Activated CD8-positive, alpha-beta T cell treated with anti-CD3 and anti-CD28 coated beads for 36 hours (primary cell): ENCODE data around the gene EEF1A2. TPM values are rescaled to one million over a fixed set of nuclear protein-coding genes. Genes with fewer than 3 reads are reported as not detected.

Experiments
- ATAC-seq: fragments of 200-7000 bp; cut with Tn5 transposase; one replicate; pipeline ENCODE4 v1.10.0; 2021; ENCODE audit warnings: mild to moderate bottlenecking, moderate library complexity
- CTCF ChIA-PET: fragments of 350-600 bp; sonication (Branson Sonifier 250); formaldehyde crosslinking; loops from one replicate; lab custom pipeline; 2021; ENCODE audit warnings: antibody characterized with exemption; lab: Charles Lee
- POLR2A ChIA-PET: fragments of 350-600 bp; sonication (Branson Sonifier 250); formaldehyde crosslinking; loops from one replicate; lab custom pipeline; 2021; ENCODE audit warnings: antibody characterized with exemption; lab: Charles Lee
- DNase-seq: peaks from one replicate; pipeline ENCODE4 v3.0.0-alpha.2; 2020
- H3K27ac Mint-ChIP-seq: one replicate; pipeline ENCODE4 v1.8.0; 2021; ENCODE audit warnings: mild to moderate bottlenecking, mixed read lengths
- H3K27me3 Mint-ChIP-seq: one replicate; pipeline ENCODE4 v1.8.0; 2021; ENCODE audit warnings: mixed read lengths
- H3K36me3 Mint-ChIP-seq: one replicate; pipeline ENCODE4 v1.8.0; 2021; ENCODE audit warnings: low read depth, mixed read lengths
- H3K4me1 Mint-ChIP-seq: one replicate; pipeline ENCODE4 v1.8.0; 2021; ENCODE audit warnings: low read depth, mixed read lengths
- H3K4me3 Mint-ChIP-seq: one replicate; pipeline ENCODE4 v1.8.0; 2021; ENCODE audit warnings: mild to moderate bottlenecking, moderate library complexity, mixed read lengths
- H3K9me3 Mint-ChIP-seq: one replicate; pipeline ENCODE4 v1.8.0; 2021; ENCODE audit warnings: mixed read lengths
- CTCF ChIP-seq: fragments of 200-600 bp; IDR thresholded peaks from one replicate; pipeline ENCODE4 v1.8.0; 2022; ENCODE audit warnings: antibody characterized with exemption, mild to moderate bottlenecking
- intact Hi-C: fragments of 100-400 bp; cut with micrococcal nuclease; formaldehyde crosslinking; loops from one replicate; pipeline ENCODE4 v1.10.0; 2022
- total RNA-seq, 2 experiments: library from RNA; stranded (reverse); gene quantifications; one replicate each; pipeline ENCODE4 v1.2.3, GENCODE V29; 2021

The EEF1A2 gene
- total RNA-seq, 2 experiments from 2014 or later: 1.4 to 2.2 TPM

- Mint-ChIP-seq H3K36me3 (no peaks in the 10 kb centered on the region), H3K4me1 (peaks cover 17% of the 10 kb centered on the region), H3K27ac (no peak overlapping the region), H3K9me3 (no peaks in the 10 kb centered on the region), H3K27me3 (no peaks in the 10 kb centered on the region), H3K4me3 (no peak overlapping the region)
- ChIA-PET CTCF (no interaction called here), POLR2A (interaction anchor here (4.9 kb wide), 1 partner anchor 12 kb away, joined by 48 read pairs; no protein-coding TSS in a partner anchor)
- intact Hi-C loops: no loop called here
- TF ChIP-seq CTCF: no peak
- ATAC-seq (no peak), DNase-seq (no peak)
These were observed 35.5 kb upstream of the EEF1A2 start for GRCh38 chr20:63534427-63534830.

- POLR2A ChIA-PET: interaction anchor here (4.9 kb wide), 1 partner anchor 11 kb away, joined by 48 read pairs; no protein-coding TSS in a partner anchor
- Mint-ChIP-seq H3K27me3 (no peaks in the 10 kb centered on the region), H3K4me1 (peaks cover 17% of the 10 kb centered on the region), H3K27ac (no peak overlapping the region), H3K4me3 (no peak overlapping the region), H3K9me3 (no peaks in the 10 kb centered on the region), H3K36me3 (no peaks in the 10 kb centered on the region)
- DNase-seq (no peak), ATAC-seq (no peak)
- TF ChIP-seq CTCF: no peak
- intact Hi-C loops: no loop called here
- CTCF ChIA-PET: no interaction called here
These were observed 35.0 kb upstream of the EEF1A2 start for GRCh38 chr20:63533871-63534393.

- no peak for ATAC-seq
- TF ChIP-seq CTCF: no peak
- no peaks in the 10 kb centered on the region for H3K36me3 Mint-ChIP-seq
- H3K4me3 Mint-ChIP-seq: no peak overlapping the region
- intact Hi-C loops: no loop called here
- H3K9me3 Mint-ChIP-seq: no peaks in the 10 kb centered on the region
- DNase-seq: no peak
- no peak overlapping the region for H3K27ac Mint-ChIP-seq
- H3K27me3 Mint-ChIP-seq: no peaks in the 10 kb centered on the region
- CTCF ChIA-PET: no interaction called here
- POLR2A ChIA-PET: interaction anchor here (4.0 kb wide), 1 partner anchor 11 kb away, joined by 20 read pairs; no protein-coding TSS in a partner anchor
- H3K4me1 Mint-ChIP-seq: peaks cover 17% of the 10 kb centered on the region
These were observed 34.5 kb upstream of the EEF1A2 start for GRCh38 chr20:63533388-63533787.

GRCh38 chr20:63532449-63532971, 33.6 kb upstream of the EEF1A2 start:
- H3K4me3 Mint-ChIP-seq: no peak overlapping the region
- no peaks in the 10 kb centered on the region for H3K9me3 Mint-ChIP-seq
- H3K36me3 Mint-ChIP-seq: no peaks in the 10 kb centered on the region
- intact Hi-C loops: no loop called here
- H3K27ac Mint-ChIP-seq: no peak overlapping the region
- DNase-seq (no peak), ATAC-seq (no peak)
- peaks cover 15% of the 10 kb centered on the region for H3K4me1 Mint-ChIP-seq
- no peaks in the 10 kb centered on the region for H3K27me3 Mint-ChIP-seq
- POLR2A ChIA-PET: interaction anchor here (4.0 kb wide), 1 partner anchor 10 kb away, joined by 20 read pairs; no protein-coding TSS in a partner anchor
- TF ChIP-seq CTCF: no peak
- CTCF ChIA-PET: no interaction called here

- intact Hi-C loops: no loop called here
- H3K4me3 Mint-ChIP-seq: no peak overlapping the region
- TF ChIP-seq CTCF: no peak
- H3K4me1 Mint-ChIP-seq: peaks cover 10% of the 10 kb centered on the region
- ATAC-seq (no peak), DNase-seq (no peak)
- no peaks in the 10 kb centered on the region for H3K9me3 Mint-ChIP-seq
- H3K27ac Mint-ChIP-seq: no peak overlapping the region
- no peaks in the 10 kb centered on the region for H3K36me3 Mint-ChIP-seq
- H3K27me3 Mint-ChIP-seq: no peaks in the 10 kb centered on the region
- ChIA-PET CTCF (no interaction called here), POLR2A (interaction anchor here (1.2 to 4.0 kb wide), 2 partner anchors 10 to 167 kb away, joined by 3 to 20 read pairs; no protein-coding TSS in a partner anchor)
These were observed 33.0 kb upstream of the EEF1A2 start for GRCh38 chr20:63531686-63532448.
